NCI-H2081 (cell line): Measurements from ENCODE around the gene ASIC1.
"Not testable (repeated sequence)": the region's sequence is repeated elsewhere in the genome, so short reads cannot be mapped to it uniquely, and the experiment has no call there.

Experiments
- DNase-seq, 2 experiments: peaks; one replicate each; lab custom pipeline; 2025; lab: John Stamatoyannopoulos, UW

ASIC1 gene

DNA sequence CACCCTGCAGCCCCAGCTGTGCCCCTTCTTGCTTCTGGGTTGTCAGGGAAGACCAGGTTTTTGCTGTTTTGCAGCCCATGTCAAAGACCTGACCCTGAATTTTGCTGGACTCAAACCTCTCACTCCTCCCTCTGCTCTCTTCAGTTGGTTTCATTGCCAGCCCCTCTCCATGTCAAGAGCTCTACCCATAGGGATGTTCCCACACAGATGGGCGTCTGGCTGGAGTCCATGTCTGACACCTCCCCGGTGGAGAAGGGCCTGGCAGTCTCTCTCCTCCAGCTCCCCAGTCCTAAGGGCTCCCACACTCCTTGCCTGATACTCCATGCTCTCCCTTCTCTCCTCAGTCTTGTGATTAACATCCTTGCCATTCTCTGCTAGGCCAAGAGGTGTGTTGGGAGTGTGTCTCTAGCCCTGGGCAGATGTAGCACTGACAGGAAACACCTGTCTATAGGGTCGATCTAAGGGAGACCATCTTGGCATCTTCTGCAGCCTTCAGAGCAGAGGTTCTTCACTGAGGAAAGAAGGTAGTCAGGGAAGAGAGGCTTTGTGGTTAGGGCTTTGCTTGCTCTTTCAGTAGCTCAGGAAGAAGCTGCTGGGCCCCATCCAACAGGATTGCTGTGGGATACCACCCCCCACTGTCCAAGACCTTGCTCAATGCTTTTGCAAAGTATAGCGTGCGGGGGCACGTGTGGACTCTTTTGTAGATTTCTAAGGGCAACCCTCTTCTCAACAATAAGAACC lies 4.7 kb downstream of the ASIC1 start:
- no peak for DNase-seq

DNA sequence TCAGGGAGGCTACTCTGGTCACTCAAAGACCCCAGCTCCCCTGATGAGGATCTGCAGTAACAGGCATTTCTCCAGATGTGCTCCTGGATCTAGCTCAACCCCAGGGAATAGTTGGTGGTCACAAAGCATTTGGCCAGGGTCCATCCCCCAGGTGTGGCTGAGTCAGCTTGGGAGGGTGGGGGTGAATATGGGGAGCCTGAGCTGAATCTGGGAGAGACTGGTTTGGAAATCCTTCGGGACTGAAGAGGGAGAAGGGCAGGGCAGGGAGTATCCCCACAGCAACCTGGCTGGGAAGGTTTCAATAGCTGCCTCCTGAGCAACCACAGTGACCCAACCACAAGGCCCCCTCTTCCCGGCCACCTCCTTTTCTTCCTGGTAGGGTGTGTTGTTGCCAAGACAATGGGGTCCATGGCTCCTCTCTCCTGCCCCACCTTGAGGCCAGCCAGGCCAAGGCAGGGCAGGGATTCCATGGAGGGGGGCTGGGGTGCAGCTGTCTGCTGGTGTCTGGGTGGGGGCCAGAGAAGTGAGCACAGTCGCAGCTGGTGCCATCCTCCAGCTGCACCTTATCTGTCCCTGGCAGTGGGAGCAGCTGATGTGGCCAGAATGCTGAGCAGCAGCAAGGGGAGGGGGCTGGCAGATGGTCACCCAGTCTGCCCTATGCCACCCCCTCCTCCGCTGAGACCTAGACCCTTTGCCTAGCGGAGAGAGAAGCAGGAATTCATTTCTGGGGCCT lies 5.5 kb downstream of the ASIC1 start:
- no peak for DNase-seq

GRCh38 chr12:50065726-50066310 lies 8.4 kb downstream of the ASIC1 start:
- no peak for DNase-seq

DNA sequence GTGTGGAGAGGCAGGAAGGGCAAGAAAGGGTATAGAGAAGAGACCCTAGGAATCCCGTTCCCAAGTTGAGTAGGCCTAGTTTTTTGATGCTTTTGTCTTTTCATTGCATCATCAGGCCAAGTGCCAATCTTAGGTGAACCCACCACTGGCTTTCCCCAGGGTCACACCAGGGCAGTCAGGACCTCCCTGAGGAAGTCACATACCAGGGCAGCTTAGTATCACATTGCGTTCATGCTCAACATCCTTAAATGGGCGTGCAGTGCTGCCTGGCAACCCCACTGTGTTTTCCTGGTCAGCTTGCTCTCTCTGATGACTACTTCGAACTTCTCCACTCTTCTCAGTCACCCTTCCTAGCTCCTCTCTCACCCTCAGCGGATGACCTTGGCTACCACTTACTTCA lies 9.0 kb downstream of the ASIC1 start:
- no peak for DNase-seq

DNA sequence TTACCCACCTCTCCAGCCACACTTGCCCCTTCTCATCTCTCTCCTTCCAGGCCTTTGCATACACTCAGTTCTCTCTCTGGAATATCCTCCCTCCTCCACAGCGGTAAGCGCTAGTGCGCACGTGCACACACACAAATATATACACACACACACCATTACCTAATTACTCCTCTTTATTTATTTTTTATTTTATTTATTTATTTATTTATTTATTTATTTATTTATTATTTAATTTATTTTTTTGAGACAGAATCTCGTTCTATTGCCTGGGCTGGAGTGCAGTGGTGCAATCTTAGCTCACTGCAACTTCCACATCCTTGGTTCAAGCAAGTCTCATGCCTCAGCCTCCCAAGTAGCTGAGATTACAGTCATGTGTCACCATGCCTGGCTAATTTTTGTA lies 11.7 kb downstream of the ASIC1 start:
- DNase-seq = no peak

GRCh38 chr12:50069539-50069938 lies 12.1 kb downstream of the ASIC1 start:
- no peak for DNase-seq

- peak; percentile 56 to 65 for DNase-seq
Measured at GRCh38 chr12:50070314-50071060, 13.1 kb downstream of the ASIC1 start.

GRCh38 chr12:50072198-50072907 lies 15.0 kb downstream of the ASIC1 start:
- no peak for DNase-seq

GRCh38 chr12:50073206-50073605 lies 15.8 kb downstream of the ASIC1 start:
- DNase-seq = no peak

GRCh38 chr12:50073712-50074111 lies 16.3 kb downstream of the ASIC1 start:
- DNase-seq = no peak

GRCh38 chr12:50074936-50075807 lies 17.8 kb downstream of the ASIC1 start:
- DNase-seq = peak; percentile 62 to 65

DNA sequence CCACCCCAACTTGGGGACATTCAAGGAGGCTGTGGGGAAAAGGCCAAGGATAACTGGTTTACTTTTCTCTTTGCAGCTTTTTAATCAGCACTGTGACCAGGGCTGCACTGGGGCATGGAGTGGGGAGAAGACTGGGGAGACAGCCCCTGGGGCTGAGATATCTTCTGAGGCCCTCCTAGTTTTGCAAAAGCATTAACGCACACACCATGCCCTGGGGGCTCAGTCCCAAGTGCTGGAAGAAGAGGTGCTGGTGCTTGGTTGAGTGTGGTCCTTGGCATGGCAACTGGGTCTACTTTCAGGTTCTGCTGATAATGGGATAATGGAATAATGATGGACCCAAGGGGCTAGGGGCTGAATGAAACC lies 18.4 kb downstream of the ASIC1 start:
- DNase-seq = no peak

GRCh38 chr12:50077099-50077498 lies 19.7 kb downstream of the ASIC1 start:
- DNase-seq = no peak

- no peak for DNase-seq
Measured at GRCh38 chr12:50078281-50078680, 20.9 kb downstream of the ASIC1 start.

- no peak for DNase-seq
Measured at GRCh38 chr12:50079771-50080170, 22.4 kb downstream of the ASIC1 start.

DNA sequence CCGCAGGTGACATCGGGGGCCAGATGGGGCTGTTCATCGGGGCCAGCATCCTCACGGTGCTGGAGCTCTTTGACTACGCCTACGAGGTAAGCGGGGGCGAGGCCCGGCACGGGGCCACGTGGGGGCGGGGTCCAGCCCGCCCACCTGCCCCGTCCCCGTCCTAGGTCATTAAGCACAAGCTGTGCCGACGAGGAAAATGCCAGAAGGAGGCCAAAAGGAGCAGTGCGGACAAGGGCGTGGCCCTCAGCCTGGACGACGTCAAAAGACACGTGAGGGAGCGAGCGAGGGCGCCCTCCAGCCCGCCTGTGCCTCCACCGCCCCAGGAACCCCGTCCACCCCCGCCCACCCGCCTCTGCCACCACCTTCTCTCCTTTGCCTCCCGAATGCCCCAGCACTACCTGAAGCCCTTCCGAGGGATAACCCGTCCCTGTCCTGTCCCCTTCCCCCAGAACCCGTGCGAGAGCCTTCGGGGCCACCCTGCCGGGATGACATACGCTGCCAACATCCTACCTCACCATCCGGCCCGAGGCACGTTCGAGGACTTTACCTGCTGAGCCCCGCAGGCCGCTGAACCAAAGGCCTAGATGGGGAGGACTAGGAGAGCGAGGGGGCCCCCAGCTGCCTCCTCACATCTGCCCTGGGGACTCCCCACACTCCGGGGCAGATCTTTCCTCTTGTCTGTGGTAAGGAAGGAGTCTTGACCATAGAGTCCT lies 23.9 kb downstream of the ASIC1 start:
- DNase-seq = no peak

DNA sequence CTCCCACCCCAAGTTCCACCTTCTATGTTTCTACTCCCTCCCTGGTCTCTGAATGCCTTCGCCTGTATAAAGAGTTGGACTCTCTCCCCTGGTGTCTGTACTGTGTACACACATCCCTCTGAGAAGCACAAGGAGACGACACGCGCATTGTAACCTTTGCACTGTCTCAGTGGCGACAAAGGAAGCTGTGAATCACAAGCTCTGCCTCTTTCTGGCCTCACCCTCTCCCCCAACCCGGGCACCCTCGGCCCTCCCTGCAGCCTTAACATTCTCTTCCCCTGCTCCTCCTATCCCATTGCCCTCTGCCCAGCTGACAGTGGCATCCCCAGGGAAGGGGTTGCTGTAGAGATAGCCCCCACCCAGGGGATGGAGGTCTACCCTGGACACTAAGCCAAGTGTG lies 25.2 kb downstream of the ASIC1 start:
- DNase-seq = no peak

GRCh38 chr12:50083301-50083700 lies 25.9 kb downstream of the ASIC1 start:
- DNase-seq = no peak

- DNase-seq = not testable (repeated sequence)
Measured at GRCh38 chr12:50084409-50084774, 27.0 kb downstream of the ASIC1 start.
